ENCODE data around the gene CDC27.
"Not testable (repeated sequence)": the region's sequence is repeated elsewhere in the genome, so short reads cannot be mapped to it uniquely, and the experiment has no call there.

DNA sequence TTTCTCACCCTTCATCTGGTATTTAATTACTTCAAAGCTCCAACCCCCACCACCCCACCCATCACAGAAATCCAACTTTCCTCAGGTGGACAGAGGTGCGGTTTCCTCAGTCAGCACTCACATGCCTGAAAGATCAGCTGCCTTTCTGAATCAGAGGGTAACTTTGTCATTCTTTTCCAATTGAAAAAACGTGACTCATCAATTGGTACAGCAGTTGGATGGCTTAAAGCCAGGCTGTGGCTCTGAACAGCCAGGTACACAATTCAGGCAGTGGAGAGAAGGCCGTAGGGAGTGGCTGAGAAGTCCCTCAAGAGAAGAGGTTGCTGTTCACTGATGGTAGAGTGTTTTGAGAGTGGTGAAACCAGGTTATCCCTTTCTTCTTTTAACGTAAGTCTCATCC, 118.8 kb downstream of the CDC27 start:
- TF ChIP-seq, protein P1, sequence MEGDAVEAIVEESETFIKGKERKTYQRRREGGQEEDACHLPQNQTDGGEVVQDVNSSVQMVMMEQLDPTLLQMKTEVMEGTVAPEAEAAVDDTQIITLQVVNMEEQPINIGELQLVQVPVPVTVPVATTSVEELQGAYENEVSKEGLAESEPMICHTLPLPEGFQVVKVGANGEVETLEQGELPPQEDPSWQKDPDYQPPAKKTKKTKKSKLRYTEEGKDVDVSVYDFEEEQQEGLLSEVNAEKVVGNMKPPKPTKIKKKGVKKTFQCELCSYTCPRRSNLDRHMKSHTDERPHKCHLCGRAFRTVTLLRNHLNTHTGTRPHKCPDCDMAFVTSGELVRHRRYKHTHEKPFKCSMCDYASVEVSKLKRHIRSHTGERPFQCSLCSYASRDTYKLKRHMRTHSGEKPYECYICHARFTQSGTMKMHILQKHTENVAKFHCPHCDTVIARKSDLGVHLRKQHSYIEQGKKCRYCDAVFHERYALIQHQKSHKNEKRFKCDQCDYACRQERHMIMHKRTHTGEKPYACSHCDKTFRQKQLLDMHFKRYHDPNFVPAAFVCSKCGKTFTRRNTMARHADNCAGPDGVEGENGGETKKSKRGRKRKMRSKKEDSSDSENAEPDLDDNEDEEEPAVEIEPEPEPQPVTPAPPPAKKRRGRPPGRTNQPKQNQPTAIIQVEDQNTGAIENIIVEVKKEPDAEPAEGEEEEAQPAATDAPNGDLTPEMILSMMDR (IDR thresholded peaks at IDR 0.05): not testable (repeated sequence)
- TF ChIP-seq EZH2 (IDR thresholded peaks at IDR 0.05; ENCODE audit: borderline replicate concordance, insufficient read depth, low read depth, low read length, poor library complexity, severe bottlenecking): not testable (repeated sequence)

All from B cell (primary cell).